HG03045 (cell line): ENCODE data around the gene KDM7A.

Experiments
- ATAC-seq: cut with Tn5 transposase; IDR thresholded peaks from one replicate; pipeline ENCODE4 v1.9.1; 2021; ENCODE audit warnings: mild to moderate bottlenecking, moderate library complexity; ENCODE audit not compliant: unreplicated experiment

The KDM7A gene

GRCh38 chr7:140057143-140057535 is 119.6 kb downstream of the KDM7A start:
- ATAC-seq: no peak

GRCh38 chr7:140056431-140057142 is 120.2 kb downstream of the KDM7A start:
- ATAC-seq: no peak

- ATAC-seq: no peak
Measured at GRCh38 chr7:140055833-140056232, 121.0 kb downstream of the KDM7A start.

- no peak for ATAC-seq
Measured at GRCh38 chr7:140054751-140055150, 122.0 kb downstream of the KDM7A start.

GRCh38 chr7:140053812-140054539 is 122.8 kb downstream of the KDM7A start:
- ATAC-seq: peak; percentile 82

GRCh38 chr7:140051820-140052219 is 125.0 kb downstream of the KDM7A start:
- ATAC-seq: no peak

GRCh38 chr7:140050100-140050499 is 126.7 kb downstream of the KDM7A start:
- no peak for ATAC-seq

- no peak for ATAC-seq
Measured at GRCh38 chr7:140049339-140050024, 127.3 kb downstream of the KDM7A start.

- no peak for ATAC-seq
Measured at GRCh38 chr7:140048989-140049338, 127.8 kb downstream of the KDM7A start.

GRCh38 chr7:140048138-140048537 is 128.6 kb downstream of the KDM7A start:
- ATAC-seq: no peak

- no peak for ATAC-seq
Measured at GRCh38 chr7:140047197-140047596, 129.6 kb downstream of the KDM7A start.

GRCh38 chr7:140045697-140046096 is 131.1 kb downstream of the KDM7A start:
- ATAC-seq: no peak

- no peak for ATAC-seq
Measured at GRCh38 chr7:140044251-140044650, 132.5 kb downstream of the KDM7A start.

- ATAC-seq: no peak
Measured at GRCh38 chr7:140042386-140042670, 134.5 kb downstream of the KDM7A start.

GRCh38 chr7:140041659-140042385 is 135.0 kb downstream of the KDM7A start:
- no peak for ATAC-seq

GRCh38 chr7:140039896-140040295 is 136.9 kb downstream of the KDM7A start:
- ATAC-seq: no peak

- no peak for ATAC-seq
Measured at GRCh38 chr7:140039066-140039465, 137.7 kb downstream of the KDM7A start.

- ATAC-seq: peak; percentile 52
Measured at GRCh38 chr7:140036224-140036962, 140.4 kb downstream of the KDM7A start.

- no peak for ATAC-seq
Measured at GRCh38 chr7:140035400-140036223, 141.2 kb downstream of the KDM7A start.
